Gastrocnemius medialis (tissue), 4 donors: ENCODE measurements around the gene TCEA2.

ENCODE experiments used
- CTCF ChIP-seq, 5 experiments: fragments of 450-650 bp in 3 of 5; fragments of 200-600 bp in 2 of 5; sonication (generic) in 2 of 5; IDR thresholded peaks in 4 of 5; conservative IDR thresholded peaks in 1 of 5; 1 replicate in 4 of 5; 2 replicates in 1 of 5; pipeline ENCODE4 v1.5.1; 2016 to 2019; ENCODE audit warnings: antibody characterized with exemption in 5 of 5, mild to moderate bottlenecking in 3 of 5, moderate library complexity in 3 of 5
- POLR2A ChIP-seq, 2 donors: fragments of 450-650 bp; IDR thresholded peaks; one replicate each; pipeline ENCODE4 v1.6.1; 2017; ENCODE audit warnings: antibody characterized with exemption in 2 of 2, mild to moderate bottlenecking in 2 of 2, moderate library complexity in 2 of 2

- TF ChIP-seq CTCF (IDR thresholded peaks at IDR 0.05 in 4 of 5, conservative IDR thresholded peaks at IDR 0.05 in 1 of 5), result peak in 4 of 5 experiments; percentile 32 to 55 (median 37)
- no peak for TF ChIP-seq POLR2A (IDR thresholded peaks at IDR 0.05)
Measured at GRCh38 chr20:64069614-64070243, 6.7 kb downstream of the TCEA2 start.
